ENCODE data around the gene LPP.

DNA sequence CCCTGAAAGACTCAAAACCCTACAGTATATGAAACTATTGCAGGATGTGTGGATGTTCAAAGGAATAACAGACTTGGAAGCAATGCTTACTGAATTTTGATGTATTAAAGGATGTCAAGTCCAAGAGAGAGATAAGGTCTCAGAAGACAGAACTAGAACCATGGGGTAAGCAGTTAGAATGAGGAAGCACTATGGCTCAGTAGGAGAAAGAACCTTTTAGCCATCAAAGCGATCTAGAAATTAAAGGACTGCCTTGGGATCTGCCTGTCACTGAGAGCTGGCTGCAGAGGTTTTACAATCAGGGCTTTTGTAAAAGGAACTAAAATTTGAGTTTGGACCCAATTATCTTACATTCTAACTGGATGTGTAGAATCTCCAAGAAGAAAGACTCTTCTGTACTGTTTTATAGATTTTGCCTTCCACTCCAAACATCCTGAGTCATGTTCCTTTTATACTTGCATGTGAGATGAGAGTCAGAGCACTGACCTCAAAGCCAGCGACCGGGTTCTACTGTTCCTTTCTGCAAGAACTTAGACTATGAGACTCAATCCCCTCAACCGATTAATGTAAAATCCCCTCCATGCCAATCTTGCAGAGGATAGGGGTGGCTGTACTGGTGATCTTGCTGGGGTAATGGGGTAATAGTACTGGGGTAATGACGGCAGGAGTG, 605.5 kb downstream of the LPP start:
- TF ChIP-seq POLR2A (IDR thresholded peaks at IDR 0.05; ENCODE audit: borderline replicate concordance, extremely low read depth, insufficient read depth, insufficient read length) (no peak), CTCF (IDR thresholded peaks at IDR 0.05 in 2 of 3, conservative IDR thresholded peaks at IDR 0.05 in 1 of 3; ENCODE audit: borderline replicate concordance in 1 of 3, insufficient read depth in 1 of 3, low read depth in 2 of 3, low read length in 2 of 3) (no peak), ZFX (IDR thresholded peaks at IDR 0.05) (no peak), EZH2 (IDR thresholded peaks at IDR 0.05) (no peak), MAX (IDR thresholded peaks at IDR 0.05) (no peak), EZH2phosphoT487 (IDR thresholded peaks at IDR 0.05; ENCODE audit: borderline replicate concordance) (no peak), RAD21 (IDR thresholded peaks at IDR 0.05; ENCODE audit: low read depth) (no peak), POLR2AphosphoS5 (IDR thresholded peaks at IDR 0.05; ENCODE audit: low read depth, low read length) (no peak), CEBPB (IDR thresholded peaks at IDR 0.05; ENCODE audit: low read depth) (no peak)
- TF ChIP-seq, protein P1, sequence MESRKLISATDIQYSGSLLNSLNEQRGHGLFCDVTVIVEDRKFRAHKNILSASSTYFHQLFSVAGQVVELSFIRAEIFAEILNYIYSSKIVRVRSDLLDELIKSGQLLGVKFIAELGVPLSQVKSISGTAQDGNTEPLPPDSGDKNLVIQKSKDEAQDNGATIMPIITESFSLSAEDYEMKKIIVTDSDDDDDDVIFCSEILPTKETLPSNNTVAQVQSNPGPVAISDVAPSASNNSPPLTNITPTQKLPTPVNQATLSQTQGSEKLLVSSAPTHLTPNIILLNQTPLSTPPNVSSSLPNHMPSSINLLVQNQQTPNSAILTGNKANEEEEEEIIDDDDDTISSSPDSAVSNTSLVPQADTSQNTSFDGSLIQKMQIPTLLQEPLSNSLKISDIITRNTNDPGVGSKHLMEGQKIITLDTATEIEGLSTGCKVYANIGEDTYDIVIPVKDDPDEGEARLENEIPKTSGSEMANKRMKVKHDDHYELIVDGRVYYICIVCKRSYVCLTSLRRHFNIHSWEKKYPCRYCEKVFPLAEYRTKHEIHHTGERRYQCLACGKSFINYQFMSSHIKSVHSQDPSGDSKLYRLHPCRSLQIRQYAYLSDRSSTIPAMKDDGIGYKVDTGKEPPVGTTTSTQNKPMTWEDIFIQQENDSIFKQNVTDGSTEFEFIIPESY (IDR thresholded peaks at IDR 0.05; ENCODE audit: extremely low read depth, insufficient replicate concordance, low read length): no peak
